ENCODE results near the gene ADIPOR2.

ADIPOR2 gene

DNA sequence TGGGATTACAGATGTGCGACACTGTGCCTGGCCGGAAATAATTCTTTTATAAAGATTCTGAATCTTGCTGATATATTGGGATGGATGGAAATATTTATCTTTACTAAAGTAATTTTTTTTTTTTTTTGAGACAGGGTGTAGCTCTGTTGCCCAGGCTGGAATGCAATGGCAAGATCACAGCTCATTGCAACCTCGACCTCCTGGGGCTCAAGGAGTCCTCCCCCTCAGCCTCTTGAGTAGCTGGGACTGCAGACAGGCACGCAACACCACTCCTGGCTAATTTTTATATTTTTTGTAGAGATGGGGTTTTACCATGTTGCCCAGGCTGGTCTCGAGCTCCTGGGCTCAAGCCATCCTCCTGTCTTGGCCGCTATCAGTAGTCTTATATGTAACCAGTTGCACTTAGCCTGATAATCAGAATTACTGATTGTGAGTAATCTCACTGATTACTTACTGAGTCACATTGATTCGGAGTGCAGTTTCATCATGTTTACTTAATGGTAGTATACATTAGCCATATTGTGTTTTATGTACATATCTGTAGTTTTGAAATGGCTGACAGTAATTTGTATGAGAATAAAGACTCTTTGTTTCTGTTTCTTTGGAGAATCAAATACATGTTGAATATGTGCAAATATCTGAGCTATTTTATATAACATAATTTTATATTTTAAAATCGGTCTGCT lies 79.1 kb downstream of the ADIPOR2 start:
- TF ChIP-seq, protein P1, sequence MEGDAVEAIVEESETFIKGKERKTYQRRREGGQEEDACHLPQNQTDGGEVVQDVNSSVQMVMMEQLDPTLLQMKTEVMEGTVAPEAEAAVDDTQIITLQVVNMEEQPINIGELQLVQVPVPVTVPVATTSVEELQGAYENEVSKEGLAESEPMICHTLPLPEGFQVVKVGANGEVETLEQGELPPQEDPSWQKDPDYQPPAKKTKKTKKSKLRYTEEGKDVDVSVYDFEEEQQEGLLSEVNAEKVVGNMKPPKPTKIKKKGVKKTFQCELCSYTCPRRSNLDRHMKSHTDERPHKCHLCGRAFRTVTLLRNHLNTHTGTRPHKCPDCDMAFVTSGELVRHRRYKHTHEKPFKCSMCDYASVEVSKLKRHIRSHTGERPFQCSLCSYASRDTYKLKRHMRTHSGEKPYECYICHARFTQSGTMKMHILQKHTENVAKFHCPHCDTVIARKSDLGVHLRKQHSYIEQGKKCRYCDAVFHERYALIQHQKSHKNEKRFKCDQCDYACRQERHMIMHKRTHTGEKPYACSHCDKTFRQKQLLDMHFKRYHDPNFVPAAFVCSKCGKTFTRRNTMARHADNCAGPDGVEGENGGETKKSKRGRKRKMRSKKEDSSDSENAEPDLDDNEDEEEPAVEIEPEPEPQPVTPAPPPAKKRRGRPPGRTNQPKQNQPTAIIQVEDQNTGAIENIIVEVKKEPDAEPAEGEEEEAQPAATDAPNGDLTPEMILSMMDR (IDR thresholded peaks at IDR 0.05; ENCODE audit: low read depth, low read length), result no peak
- no peak overlapping the region for H3K4me3 ChIP-seq (ENCODE audit: low read depth, low read length)

DNA sequence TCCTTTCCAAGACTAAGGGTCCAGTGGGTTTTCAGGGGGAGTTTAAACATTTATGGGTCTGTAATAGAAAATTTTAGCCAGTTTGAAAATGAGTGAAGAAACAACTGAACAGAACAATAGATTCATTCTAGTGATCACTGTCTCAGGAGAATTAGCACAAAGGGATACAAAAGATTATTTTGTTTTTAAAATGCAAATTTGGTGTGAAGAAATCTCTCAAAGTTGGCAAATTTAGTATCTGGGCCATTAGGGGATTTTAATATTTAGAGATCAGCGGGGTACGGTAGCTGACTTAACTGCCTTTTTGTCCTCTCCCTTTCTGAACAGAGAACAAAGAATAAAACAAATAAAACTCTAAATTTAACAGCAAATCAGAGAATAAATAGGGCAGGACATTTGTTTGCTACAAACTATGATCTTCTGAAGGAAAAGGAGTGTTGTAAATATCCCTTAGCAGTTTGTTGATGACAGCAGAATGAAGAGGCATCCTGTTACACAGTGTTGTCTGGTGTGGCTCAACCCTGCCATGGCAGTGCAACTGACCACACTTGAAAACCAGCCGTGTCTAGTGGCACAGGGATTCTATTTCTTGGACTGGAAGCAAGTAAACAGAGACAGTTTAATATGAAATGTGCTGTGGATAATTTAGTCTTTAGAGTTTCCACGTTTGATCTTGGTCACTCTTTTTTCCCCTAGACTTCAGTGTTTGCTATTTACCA lies 83.2 kb downstream of the ADIPOR2 start:
- no peak overlapping the region for H3K4me3 ChIP-seq (ENCODE audit: low read depth, low read length)

GRCh38 chr12:1776170-1776921 lies 85.5 kb downstream of the ADIPOR2 start:
- TF ChIP-seq, protein P1 (IDR thresholded peaks at IDR 0.05; ENCODE audit: low read depth, low read length), result no peak
- no peak overlapping the region for H3K4me3 ChIP-seq (ENCODE audit: low read depth, low read length)

More for the DNA sequence above, 83.2 kb downstream of the ADIPOR2 start:
- TF ChIP-seq, protein P1 (IDR thresholded peaks at IDR 0.05; ENCODE audit: low read depth, low read length), result no peak

DNA sequence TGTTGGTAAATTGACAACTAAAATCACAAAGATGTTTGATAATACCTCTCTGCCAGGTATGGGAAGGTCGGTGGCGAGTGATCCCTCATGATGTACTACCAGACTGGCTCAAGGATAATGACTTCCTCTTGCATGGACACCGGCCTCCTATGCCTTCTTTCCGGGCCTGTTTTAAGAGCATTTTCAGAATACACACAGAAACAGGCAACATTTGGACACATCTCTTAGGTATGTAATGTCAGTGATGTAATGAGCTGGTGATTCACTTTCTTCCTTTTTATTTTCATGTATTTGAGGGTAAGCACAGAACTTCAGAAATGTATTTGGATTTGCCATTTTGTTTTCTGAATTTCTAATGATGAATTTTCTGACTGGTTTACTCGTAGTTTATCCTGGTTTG lies 86.9 kb downstream of the ADIPOR2 start:
- no peak overlapping the region for H3K4me3 ChIP-seq (ENCODE audit: low read depth, low read length)
- TF ChIP-seq, protein P1 (IDR thresholded peaks at IDR 0.05; ENCODE audit: low read depth, low read length), result no peak

- TF ChIP-seq, protein P1 (IDR thresholded peaks at IDR 0.05; ENCODE audit: low read depth, low read length), result no peak
- H3K4me3 ChIP-seq (ENCODE audit: low read depth, low read length), result no peak overlapping the region
Observed at GRCh38 chr12:1778911-1779310, 88.0 kb downstream of the ADIPOR2 start.

- no peak overlapping the region for H3K4me3 ChIP-seq (ENCODE audit: low read depth, low read length)
Observed at GRCh38 chr12:1779783-1780182, 88.9 kb downstream of the ADIPOR2 start.

More at GRCh38 chr12:1779783-1780182, 88.9 kb downstream of the ADIPOR2 start:
- TF ChIP-seq, protein P1 (IDR thresholded peaks at IDR 0.05; ENCODE audit: low read depth, low read length), result no peak

Data from WI38 (cell line).